H9 (cell line): Measurements from ENCODE around the gene BRICD5. TPM values are rescaled to one million over a fixed set of nuclear protein-coding genes. Genes with fewer than 3 reads are reported as not detected.

ENCODE experiments used
- DNase-seq: peaks from one replicate; pipeline ENCODE4 v3.0.0-alpha.2; 2017
- H2AFZ ChIP-seq: one replicate; pipeline ENCODE4 v1.6.1; 2013; ENCODE audit warnings: mild to moderate bottlenecking, low read length, control low read depth, moderate library complexity
- H2AK5ac ChIP-seq: 2 replicates; pipeline ENCODE4 v1.6.1; 2013; ENCODE audit warnings: low read length, control low read depth, mixed read lengths; ENCODE audit not compliant: insufficient read length
- H2BK120ac ChIP-seq: one replicate; pipeline ENCODE4 v1.6.1; 2013; ENCODE audit warnings: low read depth, mild to moderate bottlenecking, low read length, control low read depth, inconsistent platforms; ENCODE audit not compliant: poor library complexity, severe bottlenecking
- H2BK12ac ChIP-seq: 2 replicates; pipeline ENCODE4 v1.6.1; 2013; ENCODE audit warnings: low read length, control low read depth, mixed read lengths, low read depth; ENCODE audit not compliant: insufficient read length
- H2BK15ac ChIP-seq: 2 replicates; pipeline ENCODE4 v1.6.1; 2013; ENCODE audit warnings: low read depth, low read length, control low read depth
- H2BK20ac ChIP-seq: one replicate; pipeline ENCODE4 v1.6.1; 2013; ENCODE audit warnings: low read depth, mild to moderate bottlenecking, low read length, control low read depth, inconsistent platforms; ENCODE audit not compliant: poor library complexity, severe bottlenecking
- H2BK5ac ChIP-seq: 2 replicates; pipeline ENCODE4 v1.6.1; 2013; ENCODE audit warnings: low read length, control low read depth, mixed read lengths; ENCODE audit not compliant: insufficient read length
- H3K14ac ChIP-seq: 2 replicates; pipeline ENCODE4 v1.6.1; 2013; ENCODE audit warnings: low read length, control low read depth; ENCODE audit not compliant: insufficient read depth
- H3K18ac ChIP-seq: 2 replicates; pipeline ENCODE4 v1.6.1; 2013; ENCODE audit warnings: low read depth, mild to moderate bottlenecking, mixed read lengths, low read length, control low read depth; ENCODE audit not compliant: insufficient read length
- H3K23ac ChIP-seq: 2 replicates; pipeline ENCODE4 v1.6.1; 2013; ENCODE audit warnings: low read length, control low read depth, mixed read lengths, low read depth; ENCODE audit not compliant: insufficient read length
- H3K23me2 ChIP-seq: 2 replicates; pipeline ENCODE4 v1.6.1; 2013; ENCODE audit warnings: low read depth, mild to moderate bottlenecking, mixed read lengths, low read length, control low read depth; ENCODE audit not compliant: insufficient read length, poor library complexity, severe bottlenecking
- H3K27ac ChIP-seq: 2 replicates; pipeline ENCODE4 v1.5.1; 2013; ENCODE audit warnings: low read length, control low read depth, mixed read lengths, low read depth; ENCODE audit not compliant: insufficient read length
- H3K27me3 ChIP-seq: 2 replicates; pipeline ENCODE4 v1.6.1; 2013; ENCODE audit warnings: low read length, control low read depth, inconsistent platforms; ENCODE audit not compliant: insufficient read depth
- H3K4ac ChIP-seq: 2 replicates; pipeline ENCODE4 v1.6.1; 2013; ENCODE audit warnings: low read depth, mild to moderate bottlenecking, control low read depth, inconsistent platforms, low read length, moderate library complexity
- H3K4me1 ChIP-seq: 2 replicates; pipeline ENCODE4 v1.6.1; 2013; ENCODE audit warnings: low read length, control low read depth, inconsistent platforms; ENCODE audit not compliant: insufficient read depth
- H3K4me2 ChIP-seq: 2 replicates; pipeline ENCODE4 v1.6.1; 2013; ENCODE audit warnings: low read length, control low read depth, mixed read lengths; ENCODE audit not compliant: insufficient read length, insufficient read depth
- H3K56ac ChIP-seq: 2 replicates; pipeline ENCODE4 v1.6.1; 2013; ENCODE audit warnings: low read depth, mild to moderate bottlenecking, mixed read lengths, low read length, control low read depth; ENCODE audit not compliant: insufficient read length
- H3K79me1 ChIP-seq: 2 replicates; pipeline ENCODE4 v1.6.1; 2013; ENCODE audit warnings: low read depth, mild to moderate bottlenecking, moderate library complexity, low read length, control low read depth, inconsistent platforms; ENCODE audit not compliant: insufficient read depth, poor library complexity, severe bottlenecking
- H3K79me2 ChIP-seq: 2 replicates; pipeline ENCODE4 v1.6.1; 2013; ENCODE audit warnings: low read length, control low read depth, inconsistent platforms; ENCODE audit not compliant: insufficient read depth
- H3K9ac ChIP-seq: 2 replicates; pipeline ENCODE4 v1.6.1; 2013; ENCODE audit warnings: low read length, control low read depth, mixed read lengths; ENCODE audit not compliant: insufficient read length; ENCODE audit errors: extremely low read depth
- H3K9me3 ChIP-seq: one replicate; pipeline ENCODE4 v1.6.1; 2013; ENCODE audit warnings: low read depth, low read length, inconsistent platforms; ENCODE audit not compliant: control insufficient read depth
- H3T11ph ChIP-seq: one replicate; pipeline ENCODE4 v1.6.1; 2013; ENCODE audit warnings: mild to moderate bottlenecking, low read length, control low read depth, inconsistent platforms
- H4K20me1 ChIP-seq: one replicate; pipeline ENCODE4 v1.6.1; 2013; ENCODE audit not compliant: control insufficient read depth, insufficient read length, insufficient read depth
- H4K5ac ChIP-seq: 2 replicates; pipeline ENCODE4 v1.6.1; 2013; ENCODE audit warnings: low read depth, mild to moderate bottlenecking, mixed read lengths, low read length, control low read depth; ENCODE audit not compliant: insufficient read length
- H4K8ac ChIP-seq: replicated peaks from 2 replicates; pipeline ENCODE4 v1.6.1; 2013; ENCODE audit warnings: low read length, control low read depth, mixed read lengths, low read depth; ENCODE audit not compliant: insufficient read length
- H4K91ac ChIP-seq: 2 replicates; pipeline ENCODE4 v1.6.1; 2013; ENCODE audit warnings: low read depth, mild to moderate bottlenecking, moderate library complexity, mixed read lengths, low read length, control low read depth; ENCODE audit not compliant: insufficient read length
- H3K27ac Mint-ChIP-seq, 3 experiments: 2 replicates in 2 of 3; 3 replicates in 1 of 3; pipeline ENCODE4 v1.8.0; 2020 to 2021; ENCODE audit warnings: mixed read lengths in 3 of 3, mild to moderate bottlenecking in 1 of 3, moderate library complexity in 1 of 3
- H3K27me3 Mint-ChIP-seq: 2 replicates; pipeline ENCODE4 v1.8.0; 2021; ENCODE audit warnings: low read depth, mild to moderate bottlenecking, moderate library complexity, mixed read lengths
- H3K36me3 Mint-ChIP-seq, 3 experiments: 2 replicates in 2 of 3; 3 replicates in 1 of 3; pipeline ENCODE4 v1.8.0; 2020 to 2021; ENCODE audit warnings: low read depth in 3 of 3, mixed read lengths in 3 of 3; ENCODE audit not compliant: insufficient read depth in 1 of 3
- H3K4me1 Mint-ChIP-seq, 2 experiments: 2 replicates each; pipeline ENCODE4 v1.8.0; 2020; ENCODE audit warnings: mixed read lengths in 2 of 2
- H3K4me3 Mint-ChIP-seq, 2 experiments: 2 replicates in 1 of 2; 3 replicates in 1 of 2; pipeline ENCODE4 v1.8.0; 2020 to 2021; ENCODE audit warnings: mild to moderate bottlenecking in 2 of 2, mixed read lengths in 2 of 2, moderate library complexity in 1 of 2
- H3K9me3 Mint-ChIP-seq, 2 experiments: 2 replicates in 1 of 2; 3 replicates in 1 of 2; pipeline ENCODE4 v1.8.0; 2020; ENCODE audit warnings: mild to moderate bottlenecking in 2 of 2, mixed read lengths in 2 of 2, moderate library complexity in 1 of 2
- WGBS: extraction: QIAGEN DNeasy Blood & Tissue Kit; methylation state at CpG from one replicate; pipeline ENCODE4 v1.1.7; 2013; ENCODE audit warnings: missing lambda C conversion rate, low lambda C conversion rate, mixed read lengths; ENCODE audit not compliant: insufficient read length; ENCODE audit errors: extremely low coverage; 5-methylcytosine and 5-hydroxymethylcytosine counted together
- total RNA-seq: library from RNA; stranded (reverse); gene quantifications from 2 replicates; pipeline ENCODE4 v1.2.1, GENCODE V29; 2021
- TF ChIP-seq, protein P1 (sequence below): fragments of 200-600 bp; sonication (generic); conservative IDR thresholded peaks from 3 replicates; pipeline ENCODE4 v1.8.0; 2021; ENCODE audit warnings: antibody characterized with exemption, mild to moderate bottlenecking

Gene BRICD5
- total RNA-seq, 1 experiment from 2014 or later, result 11.9 TPM

- peaks cover 4% of the 10 kb centered on the region for H3K23me2 ChIP-seq
- Mint-ChIP-seq H3K27ac (peak within 1 kb of the TSS; percentile 87 to 94 (median 94)), H3K27me3 (no peaks in the 10 kb centered on the region), H3K36me3 (peaks cover 28 to 61% (median 51%) of the 10 kb centered on the region in 3 experiments), H3K4me3 (peak within 1 kb of the TSS; percentile 87 to 93), H3K4me1 (peaks cover 13 to 20% of the 10 kb centered on the region in 2 experiments), H3K9me3 (no peaks in the 10 kb centered on the region)
- TF ChIP-seq, protein P1, sequence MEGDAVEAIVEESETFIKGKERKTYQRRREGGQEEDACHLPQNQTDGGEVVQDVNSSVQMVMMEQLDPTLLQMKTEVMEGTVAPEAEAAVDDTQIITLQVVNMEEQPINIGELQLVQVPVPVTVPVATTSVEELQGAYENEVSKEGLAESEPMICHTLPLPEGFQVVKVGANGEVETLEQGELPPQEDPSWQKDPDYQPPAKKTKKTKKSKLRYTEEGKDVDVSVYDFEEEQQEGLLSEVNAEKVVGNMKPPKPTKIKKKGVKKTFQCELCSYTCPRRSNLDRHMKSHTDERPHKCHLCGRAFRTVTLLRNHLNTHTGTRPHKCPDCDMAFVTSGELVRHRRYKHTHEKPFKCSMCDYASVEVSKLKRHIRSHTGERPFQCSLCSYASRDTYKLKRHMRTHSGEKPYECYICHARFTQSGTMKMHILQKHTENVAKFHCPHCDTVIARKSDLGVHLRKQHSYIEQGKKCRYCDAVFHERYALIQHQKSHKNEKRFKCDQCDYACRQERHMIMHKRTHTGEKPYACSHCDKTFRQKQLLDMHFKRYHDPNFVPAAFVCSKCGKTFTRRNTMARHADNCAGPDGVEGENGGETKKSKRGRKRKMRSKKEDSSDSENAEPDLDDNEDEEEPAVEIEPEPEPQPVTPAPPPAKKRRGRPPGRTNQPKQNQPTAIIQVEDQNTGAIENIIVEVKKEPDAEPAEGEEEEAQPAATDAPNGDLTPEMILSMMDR, result peak; percentile 71
- H2BK15ac ChIP-seq, result no peak within 1 kb of the TSS
- H2AK5ac ChIP-seq, result no peak within 1 kb of the TSS
- no peaks in the 10 kb centered on the region for H3K9me3 ChIP-seq
- peak; percentile 95 for DNase-seq
- peak within 1 kb of the TSS; percentile 57 for H3K4me2 ChIP-seq
- H3K27me3 ChIP-seq, result no peaks in the 10 kb centered on the region
- H2BK120ac ChIP-seq, result no peak within 1 kb of the TSS
- H3K4me1 ChIP-seq, result no peaks in the 10 kb centered on the region
- no CpG with 5 or more reads among the region's 88 CpGs for WGBS
- no peak within 1 kb of the TSS for H3K56ac ChIP-seq
- peak within 1 kb of the TSS; percentile 84 for H3K14ac ChIP-seq
- H4K5ac ChIP-seq, result no peak within 1 kb of the TSS
- H4K20me1 ChIP-seq, result no peaks in the 10 kb centered on the region
- H4K91ac ChIP-seq, result no peak within 1 kb of the TSS
- peak within 1 kb of the TSS; percentile 92 for H3K18ac ChIP-seq
- H2AFZ ChIP-seq, result no peak within 1 kb of the TSS
- H3K27ac ChIP-seq, result peak within 1 kb of the TSS; percentile 1
- H3K23ac ChIP-seq, result no peak within 1 kb of the TSS
- H3K79me1 ChIP-seq, result no peaks in the 10 kb centered on the region
- no peaks in the 10 kb centered on the region; the same call in 1 of the 2 replicates for H3K79me2 ChIP-seq
- peak within 1 kb of the TSS; percentile 60 for H3K9ac ChIP-seq
- no peak within 1 kb of the TSS for H3T11ph ChIP-seq
- H4K8ac ChIP-seq, result no peak within 1 kb of the TSS
- no peak within 1 kb of the TSS for H2BK20ac ChIP-seq
- no peak within 1 kb of the TSS for H2BK5ac ChIP-seq
- H3K4ac ChIP-seq, result no peak within 1 kb of the TSS
- H2BK12ac ChIP-seq, result no peak within 1 kb of the TSS
Measured at GRCh38 chr16:2251296-2252111, 40.8 kb upstream of the BRICD5 start, which contains the start of gene ECI1. Gene ECI1 (minus strand): TSS chr16:2251587. CDS start chr16:2251566, 21 bp downstream.
